B cell (primary cell): Measurements from ENCODE around the gene BAIAP2L1. TPM values are rescaled to one million over a fixed set of nuclear protein-coding genes. Genes with fewer than 3 reads are reported as not detected.

Source experiments
- ATAC-seq: fragments of 200-7000 bp; cut with Tn5 transposase; one replicate; pipeline ENCODE4 v1.10.0; 2021; ENCODE audit warnings: low read depth, mild to moderate bottlenecking, moderate number of reproducible peaks, moderate library complexity
- CTCF ChIA-PET: fragments of 350-600 bp; sonication (Branson Sonifier 250); formaldehyde crosslinking; loops from one replicate; lab custom pipeline; 2021; ENCODE audit warnings: antibody characterized with exemption, inconsistent platforms; lab: Charles Lee
- POLR2A ChIA-PET: fragments of 350-600 bp; sonication (Branson Sonifier 250); formaldehyde crosslinking; loops from one replicate; lab custom pipeline; 2021; ENCODE audit warnings: antibody characterized with exemption; lab: Charles Lee
- DNase-seq: peaks from one replicate; pipeline ENCODE4 v3.0.0; 2013
- H2AFZ ChIP-seq: 2 replicates; pipeline ENCODE4 v1.6.1; 2012; ENCODE audit warnings: mild to moderate bottlenecking, low read depth, low read length; ENCODE audit not compliant: insufficient read depth, poor library complexity, severe bottlenecking
- H3K27ac ChIP-seq, 2 donors: 1 replicate in 1 of 2; 2 replicates in 1 of 2; pipeline ENCODE4 v1.5.1; 2012 to 2013; ENCODE audit warnings: low read length in 2 of 2, mild to moderate bottlenecking in 2 of 2, moderate library complexity in 1 of 2
- H3K27me3 ChIP-seq, 4 experiments: fragments of 200-600 bp in 1 of 4; sonication (generic) in 1 of 4; replicated peaks in 1 of 4; 1 replicate in 2 of 4; 2 replicates in 2 of 4; pipeline versions ENCODE4 v1.6.1 to v1.7.0; 2013 to 2016; ENCODE audit warnings: low read length in 3 of 4, mild to moderate bottlenecking in 2 of 4, mixed read lengths in 1 of 4, moderate library complexity in 1 of 4; ENCODE audit not compliant: insufficient read depth in 4 of 4, control insufficient read depth in 3 of 4; ENCODE audit errors: control extremely low read depth in 1 of 4
- H3K36me3 ChIP-seq, 2 experiments: replicated peaks in 1 of 2; 1 replicate in 1 of 2; 2 replicates in 1 of 2; pipeline versions ENCODE4 v1.6.1 to v1.7.1; 2013; ENCODE audit warnings: low read length in 1 of 2; ENCODE audit not compliant: insufficient read depth in 2 of 2, control insufficient read depth in 1 of 2; ENCODE audit errors: control extremely low read depth in 1 of 2, extremely low read depth in 1 of 2
- H3K4me1 ChIP-seq, 2 donors: fragments of 200-600 bp in 1 of 2; sonication (generic) in 1 of 2; 1 replicate in 1 of 2; 2 replicates in 1 of 2; pipeline versions ENCODE4 v1.5.1 to v1.6.1; 2013 to 2017; ENCODE audit warnings: low read length in 2 of 2; ENCODE audit not compliant: control insufficient read depth in 2 of 2, insufficient read depth in 2 of 2
- H3K4me2 ChIP-seq: replicated peaks from 2 replicates; pipeline ENCODE3; 2012; ENCODE audit warnings: mild to moderate bottlenecking, low read depth, low read length; ENCODE audit not compliant: poor library complexity, severe bottlenecking
- H3K4me3 ChIP-seq, 5 experiments: fragments of 200-600 bp in 1 of 5; sonication (generic) in 1 of 5; 1 replicate in 3 of 5; 2 replicates in 2 of 5; pipeline versions ENCODE4 v1.5.1 to v1.7.0; 2011 to 2016; ENCODE audit warnings: low read length in 4 of 5, mild to moderate bottlenecking in 4 of 5, low read depth in 2 of 5, control low read depth in 1 of 5, moderate library complexity in 1 of 5; ENCODE audit not compliant: insufficient read depth in 1 of 5; ENCODE audit errors: control extremely low read depth in 1 of 5, extremely low read depth in 1 of 5
- H3K79me2 ChIP-seq: fragments of 200-600 bp; sonication (generic); one replicate; pipeline ENCODE4 v1.6.0; 2016; ENCODE audit warnings: low read length; ENCODE audit not compliant: control insufficient read depth, insufficient read depth
- H3K9ac ChIP-seq: fragments of 200-600 bp; sonication (generic); 2 replicates; pipeline ENCODE4 v1.6.1; 2017; ENCODE audit warnings: mild to moderate bottlenecking, low read length, moderate library complexity
- H3K9me3 ChIP-seq, 3 donors: one replicate each; pipeline versions ENCODE4 v1.6.1 to v1.7.1; 2013; ENCODE audit warnings: low read length in 2 of 3; ENCODE audit not compliant: control insufficient read depth in 2 of 3, insufficient read depth in 1 of 3; ENCODE audit errors: control extremely low read depth in 1 of 3
- H4K20me1 ChIP-seq: 2 replicates; pipeline ENCODE4 v1.6.0; 2012; ENCODE audit warnings: mild to moderate bottlenecking, low read length; ENCODE audit not compliant: insufficient read depth, control insufficient read depth, poor library complexity, severe bottlenecking
- H3K27ac Mint-ChIP-seq: one replicate; pipeline ENCODE4 v1.8.0; 2021; ENCODE audit warnings: mixed read lengths
- H3K27me3 Mint-ChIP-seq: one replicate; pipeline ENCODE4 v1.8.0; 2021; ENCODE audit warnings: mixed read lengths
- H3K4me1 Mint-ChIP-seq: one replicate; pipeline ENCODE4 v1.8.0; 2021; ENCODE audit warnings: mixed read lengths
- H3K4me3 Mint-ChIP-seq: one replicate; pipeline ENCODE4 v1.8.0; 2021; ENCODE audit warnings: mixed read lengths
- H3K9me3 Mint-ChIP-seq: one replicate; pipeline ENCODE4 v1.8.0; 2022; ENCODE audit warnings: mixed read lengths; ENCODE audit not compliant: insufficient read depth
- EZH2 ChIP-seq: IDR thresholded peaks from 2 replicates; pipeline ENCODE4 v1.6.1; 2012; ENCODE audit warnings: borderline replicate concordance, low read depth, mild to moderate bottlenecking, moderate library complexity, low read length; ENCODE audit not compliant: insufficient read depth, poor library complexity, severe bottlenecking
- WGBS: methylation state at CpG from one replicate; pipeline ENCODE4 v1.1.5; 2013; ENCODE audit warnings: missing lambda C conversion rate; ENCODE audit not compliant: insufficient coverage; 5-methylcytosine and 5-hydroxymethylcytosine counted together
- intact Hi-C: fragments of 100-400 bp; cut with micrococcal nuclease; formaldehyde crosslinking; loops from one replicate; pipeline ENCODE4 v1.10.0; 2022
- polyA plus RNA-seq: library from polyadenylated mRNA; depleted of rRNA; stranded (reverse); fragments of >200 nt; gene quantifications from 2 replicates; pipeline ENCODE4 v1.2.3, GENCODE V29; 2012
- total RNA-seq, 2 donors: library from RNA; stranded (reverse); fragments of 120-200 nt in 1 of 2; gene quantifications; 1 replicate in 1 of 2; 2 replicates in 1 of 2; pipeline versions ENCODE4 v1.2.3 to v1.2.4, GENCODE V29; 2013 to 2022
- TF ChIP-seq, protein P1 (sequence below): fragments of 200-600 bp; IDR thresholded peaks from one replicate; pipeline ENCODE4 v1.8.0; 2022; ENCODE audit warnings: antibody characterized with exemption, mild to moderate bottlenecking

The BAIAP2L1 gene
- total and polyA plus RNA-seq, 2 donors (not counting 1 experiment from before 2014, with no cell fraction given), result 1.5 to 3.7 TPM

DNA sequence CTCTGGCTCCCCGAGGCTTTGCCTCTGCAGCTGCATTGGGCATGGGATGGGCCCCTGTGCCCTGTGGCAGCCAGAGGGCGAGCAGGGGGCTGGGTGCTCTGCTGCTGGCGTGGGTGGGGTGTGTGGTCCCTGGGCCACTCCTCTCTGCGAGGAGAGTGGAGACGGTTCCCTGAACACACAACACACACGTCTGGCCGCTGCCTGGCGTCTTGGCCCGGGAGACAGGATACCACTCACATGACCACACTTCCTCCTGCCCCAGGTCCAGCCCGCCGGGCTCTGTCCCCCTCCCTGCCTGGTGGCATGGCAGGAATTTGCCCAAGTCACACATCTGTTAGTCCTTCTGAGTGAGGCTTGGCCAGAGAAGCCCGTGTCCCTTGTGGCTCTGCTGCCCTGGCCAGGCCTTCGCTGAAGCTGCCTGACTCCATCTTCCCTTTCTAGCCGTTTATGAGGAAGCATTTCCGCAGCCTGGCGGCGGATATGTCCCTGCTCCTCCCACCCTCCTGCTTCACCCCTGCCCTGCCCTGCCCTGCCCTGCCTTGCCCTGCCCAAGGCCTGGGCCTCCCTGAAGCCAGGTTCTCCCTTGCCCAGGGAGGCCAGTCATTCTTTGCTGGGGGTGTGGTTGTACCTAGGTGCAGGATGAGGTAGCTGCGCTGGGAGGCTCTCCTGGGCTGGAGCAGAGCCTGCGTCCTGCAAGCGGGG is 116.4 kb downstream of the BAIAP2L1 start:
- Histone ChIP-seq H3K36me3 (no peaks in the 10 kb centered on the region), H3K9ac (no peak overlapping the region), H4K20me1 (peaks cover 60% of the 10 kb centered on the region), H3K27me3 (no peaks in the 10 kb centered on the region), H3K4me2 (peak overlapping the region; percentile 99), H3K27ac (no peak overlapping the region), H3K79me2 (peaks cover 40% of the 10 kb centered on the region), H3K4me3 (no peak overlapping the region), H3K9me3 (no peaks in the 10 kb centered on the region), H2AFZ (no peak overlapping the region), H3K4me1 (peaks cover 21 to 44% of the 10 kb centered on the region in 2 donors)
- H3K9me3 Mint-ChIP-seq, result no peaks in the 10 kb centered on the region
- H3K27me3 Mint-ChIP-seq, result no peaks in the 10 kb centered on the region
- CTCF ChIA-PET, result interaction anchor here (0.9 to 1.7 kb wide), 2 partner anchors 137 to 595 kb away, joined by 3 read pairs; no protein-coding TSS in a partner anchor
- TF ChIP-seq, protein P1, sequence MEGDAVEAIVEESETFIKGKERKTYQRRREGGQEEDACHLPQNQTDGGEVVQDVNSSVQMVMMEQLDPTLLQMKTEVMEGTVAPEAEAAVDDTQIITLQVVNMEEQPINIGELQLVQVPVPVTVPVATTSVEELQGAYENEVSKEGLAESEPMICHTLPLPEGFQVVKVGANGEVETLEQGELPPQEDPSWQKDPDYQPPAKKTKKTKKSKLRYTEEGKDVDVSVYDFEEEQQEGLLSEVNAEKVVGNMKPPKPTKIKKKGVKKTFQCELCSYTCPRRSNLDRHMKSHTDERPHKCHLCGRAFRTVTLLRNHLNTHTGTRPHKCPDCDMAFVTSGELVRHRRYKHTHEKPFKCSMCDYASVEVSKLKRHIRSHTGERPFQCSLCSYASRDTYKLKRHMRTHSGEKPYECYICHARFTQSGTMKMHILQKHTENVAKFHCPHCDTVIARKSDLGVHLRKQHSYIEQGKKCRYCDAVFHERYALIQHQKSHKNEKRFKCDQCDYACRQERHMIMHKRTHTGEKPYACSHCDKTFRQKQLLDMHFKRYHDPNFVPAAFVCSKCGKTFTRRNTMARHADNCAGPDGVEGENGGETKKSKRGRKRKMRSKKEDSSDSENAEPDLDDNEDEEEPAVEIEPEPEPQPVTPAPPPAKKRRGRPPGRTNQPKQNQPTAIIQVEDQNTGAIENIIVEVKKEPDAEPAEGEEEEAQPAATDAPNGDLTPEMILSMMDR, result no peak
- TF ChIP-seq EZH2, result no peak
- H3K4me1 Mint-ChIP-seq, result peaks cover 40% of the 10 kb centered on the region
- H3K27ac Mint-ChIP-seq, result no peak overlapping the region
- ATAC-seq (no peak), DNase-seq (no peak)
- POLR2A ChIA-PET, result no interaction called here
- WGBS, result 62% methylated on average over 16 of the region's 20 CpGs
- H3K4me3 Mint-ChIP-seq, result peak overlapping the region; percentile 87
- intact Hi-C loops, result no loop called here

GRCh38 chr7:98283887-98284222 is 117.0 kb downstream of the BAIAP2L1 start:
- H3K9me3 Mint-ChIP-seq, result no peaks in the 10 kb centered on the region
- H3K4me1 Mint-ChIP-seq, result peaks cover 40% of the 10 kb centered on the region
- Histone ChIP-seq H3K4me1 (peaks cover 21 to 44% of the 10 kb centered on the region in 2 donors), H3K9me3 (no peaks in the 10 kb centered on the region), H4K20me1 (peaks cover 53% of the 10 kb centered on the region), H3K79me2 (peaks cover 40% of the 10 kb centered on the region), H2AFZ (no peak overlapping the region), H3K4me2 (peak overlapping the region; percentile 99), H3K9ac (no peak overlapping the region), H3K36me3 (no peaks in the 10 kb centered on the region), H3K4me3 (peak overlapping the region in 1 of 5 experiments; percentile 31), H3K27ac (no peak overlapping the region), H3K27me3 (no peaks in the 10 kb centered on the region)
- no peak overlapping the region for H3K27ac Mint-ChIP-seq
- ChIA-PET POLR2A (no interaction called here), CTCF (interaction anchor here (1.7 kb wide), 1 partner anchor 137 kb away, joined by 3 read pairs; no protein-coding TSS in a partner anchor)
- H3K27me3 Mint-ChIP-seq, result no peaks in the 10 kb centered on the region
- WGBS, result 82% methylated on average over 8 of the region's 8 CpGs
- TF ChIP-seq EZH2, result no peak
- TF ChIP-seq, protein P1, result no peak
- H3K4me3 Mint-ChIP-seq, result peak overlapping the region; percentile 87
- no peak for DNase-seq
- intact Hi-C loops, result no loop called here
- ATAC-seq, result no peak
